A549 (cell line): ENCODE results near the gene DYNC1I1.

Experiments
- BHLHE40 ChIP-seq: IDR thresholded peaks from 2 replicates; pipeline ENCODE4 v1.6.1; 2012; ENCODE audit warnings: low read depth, low read length, inconsistent platforms
- CBX2 ChIP-seq: fragments of 200-600 bp; sonication (generic); IDR thresholded peaks from 2 replicates; pipeline ENCODE4 v1.6.1; 2016; ENCODE audit warnings: low read depth, mild to moderate bottlenecking, borderline replicate concordance
- CBX8 ChIP-seq: fragments of 200-600 bp; sonication (generic); IDR thresholded peaks from 2 replicates; pipeline ENCODE4 v1.6.1; 2016
- CTCF ChIP-seq: fragments of >200 bp; sonication (Bioruptor Twin); formaldehyde crosslinking; IDR thresholded peaks from 3 replicates; pipeline ENCODE4 v1.5.1; 2016
- EP300 ChIP-seq, 2 experiments: fragments of >200 bp; sonication (Bioruptor Twin); formaldehyde crosslinking; IDR thresholded peaks; 2 replicates in 1 of 2; 3 replicates in 1 of 2; pipeline ENCODE4 v1.6.1; 2016 to 2017
- HES2 ChIP-seq: fragments of >200 bp; sonication (Bioruptor Twin); formaldehyde crosslinking; IDR thresholded peaks from 2 replicates; pipeline ENCODE4 v1.6.1; 2016
- HOXB13 ChIP-seq: fragments of 250-450 bp; sonication (Bioruptor Pico); IDR thresholded peaks from 2 replicates; pipeline ENCODE4 v1.5.0; 2020; ENCODE audit warnings: low read depth, mild to moderate bottlenecking, moderate library complexity
- JUNB ChIP-seq: fragments of >200 bp; sonication (Bioruptor Twin); formaldehyde crosslinking; IDR thresholded peaks from 2 replicates; pipeline ENCODE4 v1.6.1; 2016
- MAX ChIP-seq: IDR thresholded peaks from 2 replicates; pipeline ENCODE4 v1.6.1; 2012
- PHF8 ChIP-seq: fragments of 200-600 bp; sonication (generic); IDR thresholded peaks from 2 replicates; pipeline ENCODE4 v1.6.1; 2016; ENCODE audit warnings: low read depth, mild to moderate bottlenecking, antibody characterized with exemption, moderate library complexity, borderline replicate concordance
- POLR2A ChIP-seq: IDR thresholded peaks from 2 replicates; pipeline ENCODE4 v1.6.1; 2012; ENCODE audit warnings: mild to moderate bottlenecking, low read length
- RFX5 ChIP-seq: fragments of 450-650 bp; IDR thresholded peaks from 2 replicates; pipeline ENCODE4 v1.7.1; 2014; ENCODE audit warnings: antibody characterized with exemption, mild to moderate bottlenecking, moderate library complexity
- TFCP2L1 ChIP-seq: fragments of 250-450 bp; sonication (Bioruptor Pico); IDR thresholded peaks from 2 replicates; pipeline ENCODE4 v1.5.0; 2021; ENCODE audit warnings: mild to moderate bottlenecking

- TF ChIP-seq JUNB (no peak), CTCF (no peak), RFX5 (no peak), BHLHE40 (no peak), POLR2A (no peak), HES2 (no peak), CBX8 (no peak), MAX (no peak), HOXB13 (CRISPR knock-in tag) (no peak), CBX2 (no peak), TFCP2L1 (CRISPR knock-in tag) (no peak), PHF8 (no peak), EP300 (IDR thresholded peaks at IDR 0.05) (no peak)
These were observed 128.7 kb downstream of the DYNC1I1 start for GRCh38 chr7:95901006-95901405.
